GM23338 (cell line): ENCODE measurements around the gene GABBR1. TPM values are rescaled to one million over a fixed set of nuclear protein-coding genes. Genes with fewer than 3 reads are reported as not detected.

ENCODE experiments used
- ATAC-seq: fragments of 200-7000 bp; cut with Tn5 transposase; 3 replicates; pipeline ENCODE4 v1.9.1; 2020
- DNase-seq: peaks from one replicate; pipeline ENCODE4 v3.0.0-alpha.2; 2015; ENCODE audit warnings: low spot score
- H2AFZ ChIP-seq: fragments of 200-600 bp; sonication (generic); 2 replicates; pipeline ENCODE4 v1.8.0; 2016; ENCODE audit warnings: antibody characterized with exemption, mild to moderate bottlenecking, moderate library complexity
- H3F3A ChIP-seq: fragments of 200-600 bp; sonication (generic); replicated peaks from 2 replicates; pipeline ENCODE4 v1.8.0; 2017; ENCODE audit warnings: antibody characterized with exemption, mixed run types, low read depth
- H3K27ac ChIP-seq: fragments of 200-600 bp; sonication (generic); 2 replicates; pipeline ENCODE4 v1.6.1; 2016; ENCODE audit warnings: low read depth
- H3K27me3 ChIP-seq: fragments of 200-600 bp; sonication (generic); 2 replicates; pipeline ENCODE4 v1.8.0; 2016; ENCODE audit warnings: mild to moderate bottlenecking, mixed run types, moderate library complexity; ENCODE audit not compliant: insufficient read depth
- H3K36me3 ChIP-seq: fragments of 200-600 bp; sonication (generic); 2 replicates; pipeline ENCODE4 v1.8.0; 2016; ENCODE audit warnings: mild to moderate bottlenecking; ENCODE audit not compliant: insufficient read depth
- H3K4me1 ChIP-seq: fragments of 200-600 bp; sonication (generic); 2 replicates; pipeline ENCODE4 v1.8.0; 2016; ENCODE audit warnings: mild to moderate bottlenecking, moderate library complexity; ENCODE audit not compliant: insufficient read depth
- H3K4me2 ChIP-seq: fragments of 200-600 bp; sonication (generic); 2 replicates; pipeline ENCODE4 v1.7.1; 2017; ENCODE audit warnings: mixed run types
- H3K4me3 ChIP-seq: fragments of 200-600 bp; sonication (generic); 2 replicates; pipeline ENCODE4 v1.6.1; 2016; ENCODE audit warnings: mixed run types
- H3K79me2 ChIP-seq: fragments of 200-600 bp; sonication (generic); replicated peaks from 2 replicates; pipeline ENCODE4 v1.8.0; 2017; ENCODE audit warnings: mild to moderate bottlenecking; ENCODE audit not compliant: insufficient read depth
- H3K9me2 ChIP-seq: fragments of 200-600 bp; sonication (generic); 2 replicates; pipeline ENCODE4 v1.8.0; 2017; ENCODE audit not compliant: insufficient read depth
- H4K20me1 ChIP-seq: fragments of 200-600 bp; sonication (generic); replicated peaks from 2 replicates; pipeline ENCODE4 v1.8.0; 2017; ENCODE audit warnings: mild to moderate bottlenecking; ENCODE audit not compliant: insufficient read depth
- H3K27ac Mint-ChIP-seq: 2 replicates; pipeline ENCODE4 v1.8.0; 2020; ENCODE audit warnings: inconsistent platforms, mild to moderate bottlenecking, moderate library complexity, mixed read lengths
- H3K27me3 Mint-ChIP-seq: 3 replicates; pipeline ENCODE4 v1.8.0; 2022; ENCODE audit warnings: low read depth, mild to moderate bottlenecking, moderate library complexity, mixed read lengths, inconsistent platforms; ENCODE audit not compliant: insufficient read depth, poor library complexity
- H3K36me3 Mint-ChIP-seq: 3 replicates; pipeline ENCODE4 v1.8.0; 2021; ENCODE audit warnings: low read depth, mild to moderate bottlenecking, inconsistent platforms, moderate library complexity, mixed read lengths
- H3K4me1 Mint-ChIP-seq: 3 replicates; pipeline ENCODE4 v1.8.0; 2020; ENCODE audit warnings: mild to moderate bottlenecking, inconsistent platforms, mixed read lengths
- H3K4me3 Mint-ChIP-seq: 3 replicates; pipeline ENCODE4 v1.8.0; 2021; ENCODE audit warnings: moderate library complexity, mild to moderate bottlenecking, inconsistent platforms, mixed read lengths
- H3K9me3 Mint-ChIP-seq: 3 replicates; pipeline ENCODE4 v1.8.0; 2020; ENCODE audit warnings: moderate library complexity, mild to moderate bottlenecking, inconsistent platforms, mixed read lengths
- CREB1 ChIP-seq: fragments of 250-450 bp; sonication (Bioruptor Pico); IDR thresholded peaks from 2 replicates; pipeline ENCODE4 v1.5.0; 2020; ENCODE audit warnings: low read depth, mild to moderate bottlenecking, moderate library complexity
- EZH2 ChIP-seq: fragments of 200-600 bp; sonication (generic); IDR thresholded peaks from one replicate; pipeline ENCODE4 v1.8.0; 2017; ENCODE audit warnings: antibody characterized with exemption, mild to moderate bottlenecking, low read depth; ENCODE audit not compliant: unreplicated experiment
- EZH2phosphoT487 ChIP-seq: fragments of 200-600 bp; sonication (generic); IDR thresholded peaks from one replicate; pipeline ENCODE4 v1.8.1; 2018; ENCODE audit warnings: antibody characterized with exemption; ENCODE audit not compliant: unreplicated experiment
- JUNB ChIP-seq: IDR thresholded peaks from one replicate; pipeline ENCODE4 v1.6.1; 2016; ENCODE audit warnings: antibody characterized with exemption; ENCODE audit not compliant: unreplicated experiment
- NANOG ChIP-seq: IDR thresholded peaks from 2 replicates; pipeline ENCODE4 v1.6.1; 2016; ENCODE audit warnings: antibody characterized with exemption, borderline replicate concordance
- POLR2AphosphoS5 ChIP-seq: IDR thresholded peaks from 2 replicates; pipeline ENCODE4 v1.6.1; 2016; ENCODE audit warnings: antibody characterized with exemption, low read depth
- STAT1 ChIP-seq: IDR thresholded peaks from one replicate; pipeline ENCODE4 v1.6.1; 2016; ENCODE audit warnings: antibody characterized with exemption; ENCODE audit not compliant: unreplicated experiment
- ZNF114 ChIP-seq: fragments of 250-450 bp; sonication (Bioruptor Pico); IDR thresholded peaks from 2 replicates; pipeline ENCODE4 v1.5.0; 2020; ENCODE audit warnings: mild to moderate bottlenecking, moderate library complexity
- ZNF331 ChIP-seq: fragments of 250-450 bp; sonication (Bioruptor Pico); IDR thresholded peaks from 2 replicates; pipeline ENCODE4 v1.5.0; 2020; ENCODE audit warnings: low read depth, mild to moderate bottlenecking, moderate library complexity
- polyA plus RNA-seq: library from polyadenylated mRNA; unstranded; fragments of >200 nt; fragmentation: Nextera tagmentation; extraction: Ambion mirVana; gene quantifications from 2 replicates; pipeline ENCODE4 v1.2.1, GENCODE V29; 2016
- total RNA-seq: library from RNA; depleted of rRNA; stranded (reverse); fragments of >200 nt; shearing (Covaris generic); gene quantifications from 2 replicates; pipeline ENCODE4 v1.2.3, GENCODE V29; 2014
- TF ChIP-seq, protein P1 (sequence below), 2 experiments: fragments of 200-600 bp in 1 of 2; sonication (generic) in 1 of 2; conservative IDR thresholded peaks; 2 replicates each; pipeline versions ENCODE4 v1.5.1 to v1.6.1; 2016 to 2017; ENCODE audit warnings: antibody characterized with exemption in 2 of 2, low read depth in 2 of 2, mild to moderate bottlenecking in 2 of 2, moderate library complexity in 1 of 2
- TF ChIP-seq, protein P2 (sequence below): fragments of 250-450 bp; sonication (Bioruptor Pico); IDR thresholded peaks from 2 replicates; pipeline ENCODE4 v1.5.0; 2020; ENCODE audit warnings: mild to moderate bottlenecking, moderate library complexity
- TF ChIP-seq, protein P3 (sequence below): IDR thresholded peaks from 2 replicates; pipeline ENCODE4 v1.6.1; 2016; ENCODE audit warnings: antibody characterized with exemption
- TF ChIP-seq, protein P4 (sequence below): IDR thresholded peaks from one replicate; pipeline ENCODE4 v1.6.1; 2018; ENCODE audit warnings: antibody characterized with exemption; ENCODE audit not compliant: unreplicated experiment

Gene GABBR1
- total and polyA plus RNA-seq, 2 experiments from 2014 or later: 42.8 to 78.9 TPM

DNA sequence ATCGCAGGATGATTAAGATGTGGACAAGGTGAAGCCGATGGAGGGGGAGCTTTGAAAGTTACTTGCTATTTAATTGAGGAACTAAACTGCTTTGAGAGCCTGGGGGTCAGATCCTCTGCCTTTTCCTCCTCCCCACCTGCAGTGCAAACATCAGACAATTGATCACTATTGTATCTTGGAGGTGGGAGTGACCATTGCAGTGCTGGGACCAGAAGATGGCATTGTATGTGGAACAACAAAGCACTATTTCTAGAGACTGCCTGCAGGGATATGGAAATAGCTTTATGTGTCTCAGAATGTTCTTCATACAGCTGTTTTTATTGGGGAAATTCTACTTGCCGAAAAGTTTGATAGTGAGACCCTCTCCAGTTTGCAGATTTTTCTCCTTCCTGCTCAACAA lies 28.1 kb upstream of the GABBR1 start:
- H3K27me3 Mint-ChIP-seq: peaks cover 15% of the 10 kb centered on the region
- H3K36me3 Mint-ChIP-seq: peaks cover 4% of the 10 kb centered on the region; the same call in 1 of the 3 replicates
- no peaks in the 10 kb centered on the region for H3K9me3 Mint-ChIP-seq
- peak overlapping the region; percentile 97 for H3K27ac Mint-ChIP-seq
- peaks cover 48% of the 10 kb centered on the region for H3K4me1 Mint-ChIP-seq
- ATAC-seq (peak; percentile 59), DNase-seq (peak; percentile 61)
- Histone ChIP-seq H3K4me3 (no peak overlapping the region; the same call in 1 of the 2 replicates), H2AFZ (no peak overlapping the region), H3K4me2 (0 out of 2 replicates have a peak overlapping the region, but pooled peaks have one; percentile 8), H3K27me3 (no peaks in the 10 kb centered on the region), H3K36me3 (no peaks in the 10 kb centered on the region), H3K27ac (peak overlapping the region; percentile 98), H3K4me1 (peaks cover 23% of the 10 kb centered on the region), H3K9me2 (no peaks in the 10 kb centered on the region), H3F3A (peaks cover 3% of the 10 kb centered on the region; the same call in 1 of the 2 replicates), H4K20me1 (no peaks in the 10 kb centered on the region), H3K79me2 (no peaks in the 10 kb centered on the region)
- no peak for TF ChIP-seq NANOG
- TF ChIP-seq, protein P1, sequence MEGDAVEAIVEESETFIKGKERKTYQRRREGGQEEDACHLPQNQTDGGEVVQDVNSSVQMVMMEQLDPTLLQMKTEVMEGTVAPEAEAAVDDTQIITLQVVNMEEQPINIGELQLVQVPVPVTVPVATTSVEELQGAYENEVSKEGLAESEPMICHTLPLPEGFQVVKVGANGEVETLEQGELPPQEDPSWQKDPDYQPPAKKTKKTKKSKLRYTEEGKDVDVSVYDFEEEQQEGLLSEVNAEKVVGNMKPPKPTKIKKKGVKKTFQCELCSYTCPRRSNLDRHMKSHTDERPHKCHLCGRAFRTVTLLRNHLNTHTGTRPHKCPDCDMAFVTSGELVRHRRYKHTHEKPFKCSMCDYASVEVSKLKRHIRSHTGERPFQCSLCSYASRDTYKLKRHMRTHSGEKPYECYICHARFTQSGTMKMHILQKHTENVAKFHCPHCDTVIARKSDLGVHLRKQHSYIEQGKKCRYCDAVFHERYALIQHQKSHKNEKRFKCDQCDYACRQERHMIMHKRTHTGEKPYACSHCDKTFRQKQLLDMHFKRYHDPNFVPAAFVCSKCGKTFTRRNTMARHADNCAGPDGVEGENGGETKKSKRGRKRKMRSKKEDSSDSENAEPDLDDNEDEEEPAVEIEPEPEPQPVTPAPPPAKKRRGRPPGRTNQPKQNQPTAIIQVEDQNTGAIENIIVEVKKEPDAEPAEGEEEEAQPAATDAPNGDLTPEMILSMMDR (conservative IDR thresholded peaks at IDR 0.05; ENCODE audit: low read depth in 2 of 2): no peak
- no peak for TF ChIP-seq STAT1
- no peak for TF ChIP-seq EZH2
- TF ChIP-seq CREB1 (CRISPR knock-in tag): no peak
- TF ChIP-seq, protein P2, sequence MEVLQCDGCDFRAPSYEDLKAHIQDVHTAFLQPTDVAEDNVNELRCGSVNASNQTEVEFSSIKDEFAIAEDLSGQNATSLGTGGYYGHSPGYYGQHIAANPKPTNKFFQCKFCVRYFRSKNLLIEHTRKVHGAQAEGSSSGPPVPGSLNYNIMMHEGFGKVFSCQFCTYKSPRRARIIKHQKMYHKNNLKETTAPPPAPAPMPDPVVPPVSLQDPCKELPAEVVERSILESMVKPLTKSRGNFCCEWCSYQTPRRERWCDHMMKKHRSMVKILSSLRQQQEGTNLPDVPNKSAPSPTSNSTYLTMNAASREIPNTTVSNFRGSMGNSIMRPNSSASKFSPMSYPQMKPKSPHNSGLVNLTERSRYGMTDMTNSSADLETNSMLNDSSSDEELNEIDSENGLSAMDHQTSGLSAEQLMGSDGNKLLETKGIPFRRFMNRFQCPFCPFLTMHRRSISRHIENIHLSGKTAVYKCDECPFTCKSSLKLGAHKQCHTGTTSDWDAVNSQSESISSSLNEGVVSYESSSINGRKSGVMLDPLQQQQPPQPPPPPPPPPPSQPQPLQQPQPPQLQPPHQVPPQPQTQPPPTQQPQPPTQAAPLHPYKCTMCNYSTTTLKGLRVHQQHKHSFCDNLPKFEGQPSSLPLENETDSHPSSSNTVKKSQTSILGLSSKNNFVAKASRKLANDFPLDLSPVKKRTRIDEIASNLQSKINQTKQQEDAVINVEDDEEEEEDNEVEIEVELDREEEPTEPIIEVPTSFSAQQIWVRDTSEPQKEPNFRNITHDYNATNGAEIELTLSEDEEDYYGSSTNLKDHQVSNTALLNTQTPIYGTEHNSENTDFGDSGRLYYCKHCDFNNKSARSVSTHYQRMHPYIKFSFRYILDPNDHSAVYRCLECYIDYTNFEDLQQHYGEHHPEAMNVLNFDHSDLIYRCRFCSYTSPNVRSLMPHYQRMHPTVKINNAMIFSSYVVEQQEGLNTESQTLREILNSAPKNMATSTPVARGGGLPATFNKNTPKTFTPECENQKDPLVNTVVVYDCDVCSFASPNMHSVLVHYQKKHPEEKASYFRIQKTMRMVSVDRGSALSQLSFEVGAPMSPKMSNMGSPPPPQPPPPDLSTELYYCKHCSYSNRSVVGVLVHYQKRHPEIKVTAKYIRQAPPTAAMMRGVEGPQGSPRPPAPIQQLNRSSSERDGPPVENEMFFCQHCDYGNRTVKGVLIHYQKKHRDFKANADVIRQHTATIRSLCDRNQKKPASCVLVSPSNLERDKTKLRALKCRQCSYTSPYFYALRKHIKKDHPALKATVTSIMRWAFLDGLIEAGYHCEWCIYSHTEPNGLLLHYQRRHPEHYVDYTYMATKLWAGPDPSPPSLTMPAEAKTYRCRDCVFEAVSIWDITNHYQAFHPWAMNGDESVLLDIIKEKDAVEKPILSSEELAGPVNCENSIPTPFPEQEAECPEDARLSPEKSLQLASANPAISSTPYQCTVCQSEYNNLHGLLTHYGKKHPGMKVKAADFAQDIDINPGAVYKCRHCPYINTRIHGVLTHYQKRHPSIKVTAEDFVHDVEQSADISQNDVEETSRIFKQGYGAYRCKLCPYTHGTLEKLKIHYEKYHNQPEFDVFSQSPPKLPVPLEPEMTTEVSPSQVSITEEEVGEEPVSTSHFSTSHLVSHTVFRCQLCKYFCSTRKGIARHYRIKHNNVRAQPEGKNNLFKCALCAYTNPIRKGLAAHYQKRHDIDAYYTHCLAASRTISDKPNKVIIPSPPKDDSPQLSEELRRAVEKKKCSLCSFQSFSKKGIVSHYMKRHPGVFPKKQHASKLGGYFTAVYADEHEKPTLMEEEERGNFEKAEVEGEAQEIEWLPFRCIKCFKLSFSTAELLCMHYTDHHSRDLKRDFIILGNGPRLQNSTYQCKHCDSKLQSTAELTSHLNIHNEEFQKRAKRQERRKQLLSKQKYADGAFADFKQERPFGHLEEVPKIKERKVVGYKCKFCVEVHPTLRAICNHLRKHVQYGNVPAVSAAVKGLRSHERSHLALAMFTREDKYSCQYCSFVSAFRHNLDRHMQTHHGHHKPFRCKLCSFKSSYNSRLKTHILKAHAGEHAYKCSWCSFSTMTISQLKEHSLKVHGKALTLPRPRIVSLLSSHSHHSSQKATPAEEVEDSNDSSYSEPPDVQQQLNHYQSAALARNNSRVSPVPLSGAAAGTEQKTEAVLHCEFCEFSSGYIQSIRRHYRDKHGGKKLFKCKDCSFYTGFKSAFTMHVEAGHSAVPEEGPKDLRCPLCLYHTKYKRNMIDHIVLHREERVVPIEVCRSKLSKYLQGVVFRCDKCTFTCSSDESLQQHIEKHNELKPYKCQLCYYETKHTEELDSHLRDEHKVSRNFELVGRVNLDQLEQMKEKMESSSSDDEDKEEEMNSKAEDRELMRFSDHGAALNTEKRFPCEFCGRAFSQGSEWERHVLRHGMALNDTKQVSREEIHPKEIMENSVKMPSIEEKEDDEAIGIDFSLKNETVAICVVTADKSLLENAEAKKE (CRISPR knock-in tag): no peak
- TF ChIP-seq EZH2phosphoT487: no peak
- TF ChIP-seq ZNF114 (CRISPR knock-in tag): no peak
- TF ChIP-seq, protein P3, sequence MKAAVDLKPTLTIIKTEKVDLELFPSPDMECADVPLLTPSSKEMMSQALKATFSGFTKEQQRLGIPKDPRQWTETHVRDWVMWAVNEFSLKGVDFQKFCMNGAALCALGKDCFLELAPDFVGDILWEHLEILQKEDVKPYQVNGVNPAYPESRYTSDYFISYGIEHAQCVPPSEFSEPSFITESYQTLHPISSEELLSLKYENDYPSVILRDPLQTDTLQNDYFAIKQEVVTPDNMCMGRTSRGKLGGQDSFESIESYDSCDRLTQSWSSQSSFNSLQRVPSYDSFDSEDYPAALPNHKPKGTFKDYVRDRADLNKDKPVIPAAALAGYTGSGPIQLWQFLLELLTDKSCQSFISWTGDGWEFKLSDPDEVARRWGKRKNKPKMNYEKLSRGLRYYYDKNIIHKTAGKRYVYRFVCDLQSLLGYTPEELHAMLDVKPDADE: no peak
- TF ChIP-seq JUNB: no peak
- TF ChIP-seq, protein P4, sequence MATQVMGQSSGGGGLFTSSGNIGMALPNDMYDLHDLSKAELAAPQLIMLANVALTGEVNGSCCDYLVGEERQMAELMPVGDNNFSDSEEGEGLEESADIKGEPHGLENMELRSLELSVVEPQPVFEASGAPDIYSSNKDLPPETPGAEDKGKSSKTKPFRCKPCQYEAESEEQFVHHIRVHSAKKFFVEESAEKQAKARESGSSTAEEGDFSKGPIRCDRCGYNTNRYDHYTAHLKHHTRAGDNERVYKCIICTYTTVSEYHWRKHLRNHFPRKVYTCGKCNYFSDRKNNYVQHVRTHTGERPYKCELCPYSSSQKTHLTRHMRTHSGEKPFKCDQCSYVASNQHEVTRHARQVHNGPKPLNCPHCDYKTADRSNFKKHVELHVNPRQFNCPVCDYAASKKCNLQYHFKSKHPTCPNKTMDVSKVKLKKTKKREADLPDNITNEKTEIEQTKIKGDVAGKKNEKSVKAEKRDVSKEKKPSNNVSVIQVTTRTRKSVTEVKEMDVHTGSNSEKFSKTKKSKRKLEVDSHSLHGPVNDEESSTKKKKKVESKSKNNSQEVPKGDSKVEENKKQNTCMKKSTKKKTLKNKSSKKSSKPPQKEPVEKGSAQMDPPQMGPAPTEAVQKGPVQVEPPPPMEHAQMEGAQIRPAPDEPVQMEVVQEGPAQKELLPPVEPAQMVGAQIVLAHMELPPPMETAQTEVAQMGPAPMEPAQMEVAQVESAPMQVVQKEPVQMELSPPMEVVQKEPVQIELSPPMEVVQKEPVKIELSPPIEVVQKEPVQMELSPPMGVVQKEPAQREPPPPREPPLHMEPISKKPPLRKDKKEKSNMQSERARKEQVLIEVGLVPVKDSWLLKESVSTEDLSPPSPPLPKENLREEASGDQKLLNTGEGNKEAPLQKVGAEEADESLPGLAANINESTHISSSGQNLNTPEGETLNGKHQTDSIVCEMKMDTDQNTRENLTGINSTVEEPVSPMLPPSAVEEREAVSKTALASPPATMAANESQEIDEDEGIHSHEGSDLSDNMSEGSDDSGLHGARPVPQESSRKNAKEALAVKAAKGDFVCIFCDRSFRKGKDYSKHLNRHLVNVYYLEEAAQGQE: no peak
- no peak for TF ChIP-seq POLR2AphosphoS5
- no peak for TF ChIP-seq ZNF331 (CRISPR knock-in tag)
- H3K4me3 Mint-ChIP-seq: peak overlapping the region; percentile 16; the same call in 1 of the 3 replicates
